GM12874 (cell line): ENCODE data around the gene IQSEC1.

ENCODE experiments used
- TF ChIP-seq, protein P1 (sequence below): IDR thresholded peaks from 2 replicates; pipeline ENCODE4 v1.5.1; 2011; ENCODE audit warnings: low read depth, mild to moderate bottlenecking, control low read depth, low read length, moderate library complexity; ENCODE audit not compliant: insufficient read depth

Gene IQSEC1

DNA sequence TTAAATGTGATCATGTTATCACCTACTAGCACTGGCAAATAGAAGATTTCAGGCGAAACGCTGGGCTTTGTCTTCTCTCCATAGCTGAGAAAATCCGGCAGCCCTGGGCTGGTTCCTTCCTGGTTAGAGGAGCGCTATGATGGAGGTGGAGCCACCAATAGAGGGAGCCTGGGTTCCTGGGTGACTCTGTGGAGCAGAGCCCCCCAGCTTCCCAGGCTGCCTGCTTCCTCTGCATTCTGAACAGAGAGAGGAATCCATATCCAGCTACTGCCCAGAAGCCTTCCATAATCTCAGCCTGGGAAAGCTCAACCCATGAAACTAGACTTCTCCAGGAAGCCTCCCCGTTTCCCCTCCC is 32.6 kb upstream of the IQSEC1 start:
- TF ChIP-seq, protein P1, sequence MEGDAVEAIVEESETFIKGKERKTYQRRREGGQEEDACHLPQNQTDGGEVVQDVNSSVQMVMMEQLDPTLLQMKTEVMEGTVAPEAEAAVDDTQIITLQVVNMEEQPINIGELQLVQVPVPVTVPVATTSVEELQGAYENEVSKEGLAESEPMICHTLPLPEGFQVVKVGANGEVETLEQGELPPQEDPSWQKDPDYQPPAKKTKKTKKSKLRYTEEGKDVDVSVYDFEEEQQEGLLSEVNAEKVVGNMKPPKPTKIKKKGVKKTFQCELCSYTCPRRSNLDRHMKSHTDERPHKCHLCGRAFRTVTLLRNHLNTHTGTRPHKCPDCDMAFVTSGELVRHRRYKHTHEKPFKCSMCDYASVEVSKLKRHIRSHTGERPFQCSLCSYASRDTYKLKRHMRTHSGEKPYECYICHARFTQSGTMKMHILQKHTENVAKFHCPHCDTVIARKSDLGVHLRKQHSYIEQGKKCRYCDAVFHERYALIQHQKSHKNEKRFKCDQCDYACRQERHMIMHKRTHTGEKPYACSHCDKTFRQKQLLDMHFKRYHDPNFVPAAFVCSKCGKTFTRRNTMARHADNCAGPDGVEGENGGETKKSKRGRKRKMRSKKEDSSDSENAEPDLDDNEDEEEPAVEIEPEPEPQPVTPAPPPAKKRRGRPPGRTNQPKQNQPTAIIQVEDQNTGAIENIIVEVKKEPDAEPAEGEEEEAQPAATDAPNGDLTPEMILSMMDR, result no peak

DNA sequence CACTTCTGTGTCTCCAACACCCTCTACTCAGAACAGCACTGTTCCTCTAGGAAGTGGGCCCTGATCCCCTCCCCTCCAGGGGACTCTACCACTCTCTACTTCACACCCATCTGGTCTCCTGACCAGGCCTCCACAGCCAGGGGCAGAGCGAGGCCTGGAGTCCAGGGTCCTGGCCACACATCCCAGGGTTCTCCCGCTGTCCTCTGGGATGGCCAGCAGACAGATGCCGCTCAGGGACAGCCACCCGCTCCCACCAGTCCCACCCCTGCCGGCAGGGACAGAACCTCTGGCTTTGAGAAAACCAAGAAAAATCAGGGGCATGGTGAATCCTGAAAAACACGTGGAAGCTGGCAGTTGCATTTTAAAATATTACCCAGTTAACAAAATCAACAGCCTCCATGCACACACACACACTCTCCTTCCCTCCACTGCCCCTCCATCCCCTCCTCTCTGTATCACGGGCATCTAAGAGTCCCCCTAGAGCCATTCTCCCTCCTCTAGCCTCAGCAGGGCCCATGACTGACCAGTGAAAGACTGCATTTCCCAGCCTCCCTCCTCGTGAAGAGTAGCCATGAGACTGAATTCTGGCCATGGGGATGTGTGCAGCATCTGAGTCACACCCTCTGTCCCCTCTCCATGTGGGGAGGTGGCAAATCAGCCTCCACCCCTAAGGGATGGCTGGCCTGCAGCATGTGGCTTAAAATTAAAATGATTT is 32.1 kb upstream of the IQSEC1 start:
- TF ChIP-seq, protein P1, result no peak

DNA sequence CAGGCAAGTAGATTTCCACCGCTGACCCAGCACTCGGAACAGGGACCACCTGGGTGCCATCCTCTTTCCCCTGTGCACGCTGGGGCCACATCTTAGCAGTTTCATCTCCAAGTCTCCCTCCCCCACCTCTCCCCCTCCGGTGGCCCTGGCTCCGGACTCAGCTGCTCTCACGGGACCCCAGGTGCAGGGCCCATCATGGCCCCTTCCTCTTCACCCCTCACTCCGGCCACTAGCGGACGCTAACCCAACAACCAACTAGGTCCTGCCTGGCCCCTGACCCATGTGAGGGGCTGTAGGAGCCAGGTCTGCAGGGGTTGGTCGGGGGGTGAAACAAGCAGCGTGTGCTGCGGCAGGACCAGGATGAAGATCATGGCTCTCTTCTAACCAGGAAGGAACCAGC is 31.3 kb upstream of the IQSEC1 start:
- TF ChIP-seq, protein P1, result no peak

DNA sequence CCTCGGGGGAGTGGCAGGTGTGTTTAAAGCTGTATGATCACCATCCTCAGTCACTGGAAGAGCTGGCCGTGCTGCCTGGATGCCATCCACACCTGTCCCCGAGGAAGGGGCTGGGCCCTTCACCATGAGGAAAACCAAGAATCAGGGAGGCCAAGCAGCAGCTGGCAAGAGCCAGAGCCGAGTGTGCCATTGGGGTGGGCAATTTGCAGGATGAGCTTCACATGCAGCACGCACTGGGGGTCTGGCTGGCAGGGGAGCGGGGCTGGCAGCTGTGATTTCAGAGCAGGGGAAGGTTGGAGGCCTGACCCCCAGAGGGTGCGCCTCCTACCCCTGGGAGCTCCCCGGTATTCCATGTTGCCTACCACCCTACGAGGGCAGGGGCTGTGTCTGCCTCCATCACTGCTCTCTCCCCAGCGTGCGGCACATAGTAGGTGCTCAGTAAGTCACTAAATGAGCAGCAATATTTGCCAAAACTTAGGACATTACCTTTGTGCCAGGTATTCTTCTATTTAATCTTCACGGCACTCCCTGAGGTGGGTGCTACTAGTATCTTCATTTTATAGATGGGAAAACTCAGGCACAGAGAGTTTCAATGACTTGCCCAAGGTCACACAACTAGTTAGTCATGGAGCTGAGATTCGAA is 30.3 kb upstream of the IQSEC1 start:
- TF ChIP-seq, protein P1, result no peak

DNA sequence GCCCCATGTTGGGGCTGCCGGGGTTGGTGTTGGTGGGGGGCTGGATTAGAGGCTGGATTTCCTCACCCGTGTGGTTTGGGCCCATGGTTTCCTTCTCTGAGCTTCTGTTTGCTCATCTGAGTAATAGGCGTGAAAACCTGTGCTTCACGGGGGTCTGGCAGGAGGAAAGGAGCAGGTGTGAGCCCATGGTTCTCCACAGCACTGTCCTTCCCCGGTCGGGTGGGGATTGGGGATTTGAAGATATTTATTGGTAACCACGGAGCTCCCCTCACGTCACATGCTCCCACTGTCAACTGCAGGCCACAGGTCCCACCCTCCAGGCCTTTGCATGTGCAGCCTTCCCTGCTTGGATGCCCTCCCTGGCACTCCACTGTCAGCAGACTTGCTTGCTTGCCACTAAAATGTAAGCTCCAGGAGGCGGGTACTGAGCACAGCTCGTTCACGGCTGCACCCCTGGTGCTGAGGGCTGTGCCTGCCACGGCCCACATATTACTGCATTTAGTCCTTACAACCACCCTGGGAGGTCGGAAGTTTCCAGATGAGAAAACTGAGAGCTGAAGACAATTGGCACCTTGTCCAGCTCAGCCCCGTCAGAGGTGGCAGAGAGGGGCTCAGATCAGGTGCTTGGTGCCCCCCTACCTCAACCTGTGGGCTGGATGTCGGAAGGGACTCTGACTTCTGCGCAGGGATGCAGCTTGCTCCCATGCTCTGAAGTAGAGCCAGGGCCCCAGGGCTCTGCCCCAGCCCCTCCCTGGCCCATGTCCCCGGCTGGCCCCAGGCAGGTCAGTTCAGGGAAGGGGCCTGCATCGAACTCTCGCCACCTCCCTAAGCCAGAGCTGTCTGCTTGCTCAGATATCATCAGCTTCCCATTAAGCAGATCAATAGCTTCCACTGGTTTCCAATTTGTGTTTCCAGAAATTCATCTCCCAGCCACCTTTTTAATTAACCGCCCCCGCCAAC is 29.4 kb upstream of the IQSEC1 start:
- TF ChIP-seq, protein P1, result no peak

DNA sequence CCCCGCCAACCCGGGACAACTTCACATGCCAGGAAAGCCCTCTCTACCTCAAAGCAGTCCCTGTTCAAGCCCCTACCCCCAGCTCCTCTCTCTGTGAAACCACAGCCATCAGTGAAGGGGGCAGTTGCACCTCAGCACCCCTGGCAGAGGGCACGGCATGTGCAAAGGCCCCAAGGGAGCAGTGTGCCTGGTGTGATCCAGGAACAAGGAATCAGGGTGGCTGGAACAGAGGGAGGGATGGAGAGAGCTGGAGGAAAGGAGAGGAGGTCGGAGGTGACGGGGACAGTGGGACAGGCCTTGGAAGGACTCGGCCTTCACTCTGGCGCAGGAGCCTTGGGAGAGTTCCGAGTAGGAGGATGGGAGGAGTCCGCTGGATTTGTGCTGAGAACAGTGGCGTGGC is 26.5 kb upstream of the IQSEC1 start:
- TF ChIP-seq, protein P1, result no peak

DNA sequence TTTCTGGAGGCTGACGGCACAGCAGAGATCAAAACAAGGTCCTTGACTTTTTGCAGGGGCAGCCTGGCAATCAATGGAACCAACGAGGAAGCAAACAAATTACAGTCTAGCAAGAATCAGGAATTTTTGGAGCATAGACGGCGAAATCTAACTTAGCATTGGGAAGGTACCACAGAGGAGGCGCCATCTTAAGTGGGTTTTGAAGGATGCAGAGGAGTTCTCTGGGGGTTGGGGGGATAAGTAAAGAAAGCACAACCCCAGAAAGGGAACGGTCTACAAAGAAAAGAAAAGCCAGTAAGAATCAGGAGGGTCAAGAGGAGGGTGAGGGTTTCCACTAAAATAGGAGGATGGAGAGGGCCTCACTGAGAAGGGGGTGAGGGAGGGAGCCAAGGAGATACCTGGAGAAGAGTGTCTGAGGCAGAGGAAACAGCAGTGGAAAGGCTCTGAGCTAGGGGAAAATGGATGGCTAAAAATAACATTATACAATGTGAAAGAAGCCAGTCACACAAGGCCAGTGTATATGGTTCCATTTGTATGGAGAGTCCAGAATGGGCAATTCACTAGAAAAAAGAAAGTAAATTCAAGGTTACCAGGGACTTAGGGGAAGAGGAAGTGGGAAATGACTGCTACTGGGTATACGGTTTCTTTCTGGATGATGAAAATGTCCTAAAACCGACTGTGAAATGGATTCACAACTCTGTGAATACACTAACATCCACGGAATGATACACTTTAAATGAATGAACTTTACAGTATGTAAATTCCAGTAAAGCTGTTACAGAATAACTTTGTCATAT is 25.2 kb upstream of the IQSEC1 start:
- TF ChIP-seq, protein P1, result no peak
